Measurements from ENCODE around the gene SPINT2.
"Not testable (repeated sequence)": the region's sequence is repeated elsewhere in the genome, so short reads cannot be mapped to it uniquely, and the experiment has no call there.

SPINT2 gene, protein sequence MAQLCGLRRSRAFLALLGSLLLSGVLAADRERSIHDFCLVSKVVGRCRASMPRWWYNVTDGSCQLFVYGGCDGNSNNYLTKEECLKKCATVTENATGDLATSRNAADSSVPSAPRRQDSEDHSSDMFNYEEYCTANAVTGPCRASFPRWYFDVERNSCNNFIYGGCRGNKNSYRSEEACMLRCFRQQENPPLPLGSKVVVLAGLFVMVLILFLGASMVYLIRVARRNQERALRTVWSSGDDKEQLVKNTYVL
- total RNA-seq, result 9.2 to 52.7 (median 24.3) reads per million in 18 experiments

DNA sequence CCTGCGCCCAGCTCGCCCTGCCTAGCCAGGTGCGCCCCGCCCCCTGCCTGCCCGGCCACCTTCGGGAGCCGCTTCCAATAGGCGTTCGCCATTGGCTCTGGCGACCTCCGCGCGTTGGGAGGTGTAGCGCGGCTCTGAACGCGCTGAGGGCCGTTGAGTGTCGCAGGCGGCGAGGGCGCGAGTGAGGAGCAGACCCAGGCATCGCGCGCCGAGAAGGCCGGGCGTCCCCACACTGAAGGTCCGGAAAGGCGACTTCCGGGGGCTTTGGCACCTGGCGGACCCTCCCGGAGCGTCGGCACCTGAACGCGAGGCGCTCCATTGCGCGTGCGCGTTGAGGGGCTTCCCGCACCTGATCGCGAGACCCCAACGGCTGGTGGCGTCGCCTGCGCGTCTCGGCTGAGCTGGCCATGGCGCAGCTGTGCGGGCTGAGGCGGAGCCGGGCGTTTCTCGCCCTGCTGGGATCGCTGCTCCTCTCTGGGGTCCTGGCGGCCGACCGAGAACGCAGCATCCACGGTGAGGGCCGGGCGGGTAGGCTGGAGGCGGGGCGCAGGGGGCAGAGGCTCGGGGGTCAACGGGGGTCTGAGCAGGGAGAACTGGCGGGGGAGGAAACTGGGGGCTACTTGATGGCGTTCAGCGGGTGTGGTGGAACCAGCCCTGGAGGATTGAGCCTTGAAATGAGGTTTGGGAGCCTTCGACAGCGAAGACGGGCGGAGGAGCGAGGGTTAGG is at the start of gene SPINT2:
SPINT2 (plus strand) TSS at position 88 of the 727 bp plus-strand sequence; CDS start at position 408, 320 bp downstream.
- DNase-seq, result peak in 1 of 2 donors; percentile 19

DNA sequence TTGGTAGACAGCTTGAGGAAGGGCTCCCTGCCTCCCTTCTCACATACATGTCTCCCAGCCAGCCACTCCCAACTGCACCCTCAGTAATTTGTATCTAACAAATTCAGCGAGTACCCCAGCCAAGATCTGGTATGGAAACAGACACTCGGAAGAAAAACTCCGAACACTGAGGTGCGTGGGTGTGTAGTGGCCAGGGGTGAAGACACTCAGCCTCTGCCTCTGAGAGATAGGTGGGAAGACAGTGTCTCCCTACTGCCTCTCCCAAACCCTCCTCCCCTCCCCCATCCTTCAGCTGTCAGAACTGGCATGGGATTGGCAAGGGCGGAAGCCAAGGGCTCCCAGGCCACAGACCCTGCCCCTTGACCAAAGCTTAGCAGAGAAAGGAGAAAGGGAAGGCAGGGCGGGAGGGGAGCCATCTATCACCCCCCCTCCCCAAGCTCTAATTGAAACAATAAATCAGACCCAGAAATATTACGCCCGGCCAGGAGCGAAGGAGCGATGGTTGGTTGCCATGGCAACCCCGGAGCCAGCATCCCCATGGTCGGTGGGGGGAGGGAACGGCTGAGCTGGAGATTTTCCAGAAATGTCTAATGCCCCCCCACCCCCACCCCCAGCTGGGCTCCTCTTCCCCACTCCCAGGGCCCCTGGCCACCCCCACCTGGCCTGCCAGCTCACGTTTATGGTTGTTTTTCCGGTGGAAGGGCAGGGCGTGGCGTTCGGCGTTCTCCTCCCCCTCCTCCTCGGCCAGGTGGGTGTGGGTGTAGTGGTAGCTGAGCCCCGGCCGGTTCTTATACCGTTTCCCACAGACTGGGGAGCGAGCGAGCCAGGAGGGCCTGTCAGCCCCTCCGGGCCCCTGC is 47.4 kb upstream of the SPINT2 start:
- DNase-seq, result no peak

DNA sequence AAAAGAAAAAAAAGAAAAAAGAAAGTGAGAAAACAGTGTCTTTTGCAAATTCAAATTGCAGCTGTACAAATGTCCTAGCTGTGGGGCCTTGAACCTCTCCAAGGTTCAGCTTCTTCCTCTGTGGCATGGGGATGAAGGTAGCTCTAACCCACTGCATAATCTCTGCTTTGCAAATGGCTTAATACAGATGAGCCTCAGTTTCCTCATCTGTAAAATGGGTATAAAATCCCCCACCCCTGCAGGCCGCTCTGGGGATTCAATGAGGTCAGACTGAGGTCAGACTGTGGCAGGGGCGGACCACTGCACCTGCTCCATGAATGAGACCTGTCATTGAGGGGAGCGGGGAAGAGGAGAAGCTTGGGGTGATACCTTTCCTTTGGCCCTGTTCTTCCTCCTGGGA is 46.2 kb upstream of the SPINT2 start:
- DNase-seq, result no peak

DNA sequence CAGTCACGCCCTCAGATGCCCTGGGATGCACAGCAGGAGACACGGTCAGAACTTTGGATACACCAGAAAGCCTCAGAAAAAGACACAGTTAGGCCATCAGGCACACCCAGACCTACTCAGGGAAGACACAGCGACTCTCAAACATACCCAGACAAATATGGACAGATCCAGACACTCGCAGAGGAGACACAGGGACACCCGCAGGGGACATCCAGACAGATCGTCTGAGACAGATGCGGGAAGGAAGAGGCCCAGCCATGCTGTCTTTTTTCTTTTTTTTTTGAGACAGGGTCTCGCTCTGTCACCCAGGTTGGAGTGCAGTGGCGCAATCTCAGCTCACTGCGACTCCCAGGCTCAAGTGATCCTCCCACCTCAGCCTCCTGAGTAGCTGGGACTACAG is 45.2 kb upstream of the SPINT2 start:
- no peak for DNase-seq

DNA sequence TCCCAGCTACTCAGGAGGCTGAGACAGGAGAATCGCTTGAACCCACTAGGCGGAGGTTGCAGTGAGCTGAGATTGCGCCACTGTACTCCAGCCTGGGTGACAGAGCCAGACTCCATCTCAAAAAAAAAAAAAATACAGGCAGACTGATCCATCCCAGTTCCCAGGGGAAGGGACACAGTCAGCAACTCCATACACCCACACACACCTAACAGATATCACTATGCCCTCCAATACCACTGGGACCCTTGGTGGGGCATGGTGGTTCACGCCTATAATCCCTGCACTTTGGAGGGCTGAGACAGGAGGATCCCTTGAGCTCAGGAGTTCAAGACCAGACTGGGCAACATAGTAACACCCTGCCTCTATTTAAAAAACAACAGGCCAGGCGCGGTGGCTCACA is 43.0 kb upstream of the SPINT2 start:
- no peak for DNase-seq

DNA sequence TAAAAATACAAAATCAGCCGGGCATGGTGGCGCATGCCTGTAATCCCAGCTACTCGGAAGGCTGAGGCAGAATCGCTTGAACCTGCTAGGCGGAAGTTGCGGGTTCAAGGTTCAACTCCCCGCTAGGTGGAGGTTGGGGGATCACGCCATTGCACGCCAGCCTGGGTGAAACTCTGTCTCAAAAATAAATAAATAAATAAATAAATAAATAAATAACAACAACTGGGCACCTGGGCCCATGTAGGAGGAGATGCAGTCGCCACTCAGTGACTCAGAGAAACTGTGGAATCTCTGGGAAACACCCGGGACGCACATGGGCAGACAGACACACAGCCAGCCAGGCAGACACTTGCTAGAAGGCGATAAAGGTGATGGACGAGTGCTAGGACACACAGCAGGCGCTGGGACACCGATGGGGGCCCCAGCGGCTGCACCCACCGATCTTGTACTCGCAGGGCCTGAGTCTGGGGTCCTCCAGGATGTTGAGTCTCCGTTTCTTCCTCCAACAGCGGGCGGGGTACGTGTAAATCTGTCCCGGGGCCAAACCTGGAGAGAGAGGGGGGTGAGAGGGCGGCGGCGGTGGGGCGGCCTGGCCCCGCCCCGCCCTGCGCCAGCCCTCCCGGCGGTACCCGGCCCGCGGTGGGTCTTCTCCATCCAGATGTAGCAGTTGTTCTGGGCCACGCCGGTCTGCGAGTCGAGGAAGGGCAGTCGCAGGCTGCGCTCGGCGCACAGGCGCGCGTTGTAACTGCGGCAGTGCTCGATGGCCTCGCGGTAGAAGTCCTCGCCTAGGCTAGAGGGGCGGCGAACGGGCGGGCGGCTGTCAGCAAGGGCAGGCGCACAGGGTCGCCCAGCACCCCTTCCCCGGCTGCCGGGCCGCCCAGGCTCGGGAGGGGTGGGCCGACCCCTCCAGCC is 42.2 kb upstream of the SPINT2 start:
- DNase-seq, result no peak

DNA sequence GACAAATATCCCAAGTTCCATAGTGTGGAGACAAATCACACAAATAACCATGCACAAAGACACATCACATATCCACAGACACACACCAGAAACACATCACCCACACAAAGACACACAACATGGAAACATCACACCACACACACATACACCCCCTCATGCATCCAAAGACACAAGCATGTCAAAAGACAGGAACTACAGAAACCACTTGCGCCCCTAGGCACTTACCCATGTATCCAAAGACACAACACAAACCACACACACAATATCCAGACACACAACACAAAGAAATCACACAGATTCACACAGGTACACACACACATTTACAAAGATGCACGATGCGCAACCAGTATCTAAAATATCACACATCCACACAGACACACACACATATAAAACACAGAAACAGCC is 41.3 kb upstream of the SPINT2 start:
- no peak for DNase-seq

DNA sequence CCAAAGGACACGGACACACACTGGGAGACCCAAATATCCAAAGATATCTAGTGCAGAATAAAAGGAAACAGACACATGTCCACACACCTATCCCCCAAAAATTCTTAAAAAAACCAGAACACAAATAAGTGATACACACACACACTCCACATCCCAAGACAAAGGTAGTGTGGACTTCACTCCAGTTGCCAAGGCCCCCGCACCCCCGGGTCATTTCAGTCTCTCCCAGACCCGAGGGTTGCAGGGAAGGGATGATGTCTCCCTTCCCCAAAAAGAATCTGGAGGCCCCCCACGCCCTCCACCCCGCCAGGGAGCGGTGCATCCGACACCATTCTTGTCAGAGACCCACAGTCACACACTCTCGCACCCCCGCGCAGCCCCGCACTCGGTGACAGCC is 40.8 kb upstream of the SPINT2 start:
- DNase-seq, result no peak

DNA sequence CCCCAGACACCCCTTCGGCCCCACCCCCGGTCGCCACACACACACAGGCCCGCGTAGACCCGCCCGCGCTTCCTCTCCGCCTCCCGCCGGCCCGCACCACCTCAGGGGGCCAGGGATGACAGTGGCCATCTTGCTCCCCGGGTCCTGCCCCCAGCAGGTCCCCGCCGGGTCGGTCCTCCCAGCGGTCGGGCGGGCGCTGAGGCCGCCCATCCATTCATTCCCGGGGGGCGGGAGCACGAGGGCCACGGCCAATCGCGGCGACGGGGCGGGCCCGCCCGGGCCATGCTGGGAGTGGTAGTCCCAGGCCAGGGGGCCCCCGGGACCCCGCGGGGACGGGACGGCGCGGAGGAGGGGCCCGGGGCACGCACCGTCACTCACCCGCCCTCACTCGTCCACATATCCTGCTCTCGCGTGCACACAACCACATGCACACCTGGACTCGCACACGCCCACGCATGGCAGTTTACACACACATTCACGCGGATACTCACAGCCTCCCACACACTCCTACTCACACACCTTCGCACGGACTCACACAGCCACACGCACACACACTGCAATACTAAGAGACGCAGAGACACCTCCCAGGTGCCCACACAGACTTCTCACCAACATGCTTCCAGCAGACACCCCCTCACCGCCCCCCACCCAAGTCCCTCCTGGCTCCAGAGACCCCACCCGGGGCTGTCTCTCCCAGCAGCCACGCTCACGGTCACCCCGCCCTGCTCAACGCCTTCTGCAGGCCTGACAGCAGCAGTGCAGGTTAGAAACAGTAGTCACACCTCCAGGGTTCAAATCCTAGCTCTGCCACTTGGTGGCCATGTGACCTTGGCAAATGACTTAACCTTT is 40.1 kb upstream of the SPINT2 start, which contains the start of gene DPF1:
DPF1 (minus strand) TSS at position 209 of the 849 bp plus-strand sequence; CDS start at position 129, 80 bp downstream.
- DNase-seq, result peak; percentile 14 to 24

DNA sequence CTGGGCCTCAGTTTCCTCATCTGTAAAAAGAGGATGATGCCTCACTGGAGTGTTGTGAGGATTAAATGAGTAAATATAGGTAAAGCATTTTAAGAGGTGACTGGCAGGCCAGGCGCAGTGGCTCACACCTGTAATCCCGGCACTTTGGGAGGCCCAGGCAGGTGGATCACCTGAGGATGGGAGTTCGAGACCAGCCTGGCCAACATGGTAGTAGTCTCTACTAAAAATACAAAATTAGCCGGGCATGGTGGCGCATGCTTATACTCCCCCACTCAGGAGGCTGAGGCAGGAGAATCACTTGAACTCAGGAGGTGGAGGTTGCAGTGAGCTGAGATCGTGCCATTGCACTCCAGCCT is 39.5 kb upstream of the SPINT2 start:
- DNase-seq, result not testable (repeated sequence)

DNA sequence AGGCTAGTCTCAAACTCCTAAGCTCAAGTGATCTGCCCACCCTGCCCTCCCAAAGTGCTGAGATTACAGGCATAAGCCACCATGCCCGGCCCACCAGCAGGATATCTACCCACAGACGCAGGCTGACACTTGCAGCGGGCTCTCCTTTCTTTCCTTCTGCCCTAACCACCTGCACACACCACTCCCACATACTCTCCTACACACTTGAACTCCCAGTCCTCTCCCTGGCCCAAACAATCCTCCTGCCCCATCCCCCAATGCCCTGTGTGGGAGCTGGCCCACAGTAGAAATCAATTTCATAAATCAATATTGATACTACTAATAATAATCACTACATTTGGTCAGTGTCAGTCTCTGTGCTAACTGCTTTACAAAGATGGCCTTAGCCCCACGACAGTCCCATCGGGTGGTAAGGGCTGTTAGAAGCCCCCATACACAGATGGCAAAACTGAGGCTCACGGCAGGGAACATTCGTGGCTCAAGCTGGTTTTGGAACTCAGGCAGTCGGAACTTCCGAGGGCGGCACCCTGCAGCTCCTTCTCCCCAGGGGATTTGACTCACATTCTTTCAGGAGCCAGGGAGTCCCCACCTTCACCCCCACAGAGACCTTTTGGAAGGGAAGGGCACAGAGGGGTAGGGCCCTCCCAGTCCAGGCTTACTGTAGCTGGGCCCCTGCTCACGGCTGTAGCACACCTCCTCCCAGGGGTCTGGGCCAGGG is 36.9 kb upstream of the SPINT2 start:
- no peak for DNase-seq

DNA sequence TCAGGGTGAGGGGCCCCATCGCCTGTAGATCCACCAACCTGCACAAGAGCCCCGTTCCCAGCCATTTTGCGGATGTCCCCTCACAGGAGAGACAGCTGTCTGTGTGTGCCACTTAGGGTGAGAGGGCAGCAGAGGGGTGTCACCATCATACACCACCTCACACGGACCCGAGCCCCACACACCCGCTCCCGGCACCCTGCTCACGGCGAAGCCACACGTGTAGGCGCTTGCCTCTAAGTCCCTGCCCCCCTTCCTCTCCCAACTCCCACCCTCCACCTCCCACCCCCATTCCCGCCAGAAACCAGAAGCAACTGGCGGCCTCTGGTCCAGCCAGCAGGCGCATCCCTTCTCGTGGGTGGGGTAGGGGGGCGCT is 36.4 kb upstream of the SPINT2 start:
- no peak for DNase-seq

DNA sequence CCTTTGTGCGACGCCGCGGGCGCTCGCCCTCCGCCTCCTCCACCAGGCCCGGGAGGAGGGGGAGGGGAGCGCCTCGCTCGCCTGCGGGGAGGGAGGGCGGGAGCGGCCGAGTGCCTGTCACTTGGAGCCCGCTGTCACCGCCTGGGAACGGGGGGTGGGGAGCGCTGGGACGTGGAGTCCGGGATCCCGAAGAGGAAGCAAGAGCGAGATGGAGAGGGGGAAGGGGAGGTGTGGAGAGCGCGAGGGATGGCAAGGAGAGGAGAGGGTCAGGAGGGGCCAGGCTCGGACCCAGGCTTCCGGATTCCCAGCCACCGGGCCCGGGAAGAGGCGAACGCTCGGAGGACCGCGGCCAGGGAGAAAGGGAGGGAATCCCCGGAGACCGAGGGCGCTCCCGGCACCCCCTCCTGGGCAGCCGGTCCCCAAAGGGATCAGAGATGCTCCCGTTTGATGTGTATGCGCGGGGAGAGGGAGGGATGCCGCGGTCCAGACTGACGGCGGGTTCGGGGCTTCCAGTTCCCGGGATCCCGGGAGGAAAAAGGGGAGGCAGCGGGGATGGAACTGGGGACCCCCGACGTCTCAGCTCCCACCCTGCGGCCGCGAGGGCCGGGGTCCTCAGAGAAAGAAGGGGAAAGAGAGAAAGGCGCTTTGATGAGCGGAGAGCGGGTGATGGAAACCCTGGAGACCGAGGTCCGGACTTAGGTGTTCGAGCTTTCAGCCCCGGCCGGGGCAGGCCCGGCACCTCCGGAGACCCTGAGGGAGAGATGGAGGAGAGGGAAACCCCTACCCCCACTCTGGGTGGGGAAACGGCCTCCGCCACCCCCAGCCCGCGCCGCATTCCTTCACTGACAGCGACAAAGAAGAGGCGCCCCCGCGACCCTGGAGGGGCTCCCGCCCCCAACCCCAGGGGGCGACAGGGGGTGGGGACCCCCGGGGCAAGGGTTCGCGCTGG is 35.6 kb upstream of the SPINT2 start:
- DNase-seq, result no peak

DNA sequence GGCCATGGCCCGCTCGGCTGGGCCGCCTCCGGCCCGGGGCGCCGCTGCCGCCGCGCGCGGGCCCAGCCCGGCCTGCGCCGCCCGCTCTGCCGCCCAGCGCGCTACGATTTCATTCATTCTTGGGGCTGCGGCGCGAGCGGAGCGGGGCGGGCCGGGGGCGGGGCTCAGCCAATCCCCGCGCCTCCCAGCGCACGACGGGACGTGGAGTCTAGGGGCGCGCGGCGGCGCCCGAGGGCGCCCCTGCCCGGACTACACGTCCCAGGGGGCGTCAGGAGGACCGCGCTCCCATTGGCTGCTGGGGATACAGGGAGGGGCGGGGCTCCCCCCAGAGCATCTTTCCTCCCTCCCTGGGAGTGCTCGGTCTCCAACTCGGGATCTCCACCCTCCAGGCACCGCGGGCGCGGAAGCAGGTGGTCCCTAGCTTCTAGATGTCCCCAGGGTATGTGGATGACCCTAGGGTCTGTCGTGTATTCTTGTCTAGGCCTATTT is 34.7 kb upstream of the SPINT2 start:
- peak; percentile 15 to 40 for DNase-seq

DNA sequence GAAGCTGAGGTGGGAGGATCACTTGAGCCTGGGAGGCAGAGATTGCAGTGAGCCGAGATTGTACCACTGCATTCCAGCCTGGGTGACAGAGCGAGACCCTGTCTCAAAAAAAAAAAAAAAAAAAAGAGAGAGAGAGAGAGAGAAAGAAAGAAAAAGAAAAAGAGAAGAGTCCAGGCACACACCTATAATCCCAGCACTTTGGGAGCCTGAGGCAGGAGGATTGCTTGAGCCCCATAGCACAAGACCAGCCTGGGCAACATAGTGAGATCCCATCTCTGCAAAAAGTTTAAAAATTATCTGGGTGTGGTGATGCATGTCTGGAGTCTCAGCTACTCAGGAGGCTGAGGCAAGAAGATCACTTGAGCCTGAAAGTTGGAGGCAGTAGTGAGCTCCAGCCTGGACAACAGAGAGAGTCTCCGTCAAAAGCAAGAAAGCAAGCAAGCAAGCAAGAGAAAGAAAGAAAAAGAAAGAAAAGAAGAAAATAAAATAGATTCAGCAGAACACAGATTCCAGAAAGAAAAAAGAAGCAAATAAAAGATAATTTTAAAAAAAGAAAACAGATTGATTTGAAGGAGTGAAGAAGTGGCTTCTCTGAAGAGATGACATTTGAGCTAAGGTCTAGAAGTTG is 33.8 kb upstream of the SPINT2 start:
- not testable (repeated sequence) for DNase-seq

DNA sequence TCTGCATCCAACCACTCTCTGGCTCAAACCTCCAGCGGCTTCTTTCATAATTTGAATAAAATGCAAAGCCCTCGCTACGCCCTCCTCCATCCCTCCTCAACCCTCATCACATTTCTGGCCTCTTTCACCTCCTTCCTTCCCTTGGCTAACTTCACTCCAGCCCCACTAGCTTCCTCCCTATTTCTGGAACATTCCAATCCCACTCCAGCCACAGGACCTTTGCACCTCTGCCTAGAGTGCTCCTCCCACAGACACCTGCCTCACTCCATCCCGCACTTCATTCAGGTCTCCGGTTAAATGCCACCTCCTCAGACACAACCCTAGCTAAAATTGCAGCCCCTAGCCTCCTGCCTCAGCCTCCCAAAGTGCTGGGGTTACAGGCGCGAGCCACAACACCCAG is 32.5 kb upstream of the SPINT2 start:
- no peak for DNase-seq

DNA sequence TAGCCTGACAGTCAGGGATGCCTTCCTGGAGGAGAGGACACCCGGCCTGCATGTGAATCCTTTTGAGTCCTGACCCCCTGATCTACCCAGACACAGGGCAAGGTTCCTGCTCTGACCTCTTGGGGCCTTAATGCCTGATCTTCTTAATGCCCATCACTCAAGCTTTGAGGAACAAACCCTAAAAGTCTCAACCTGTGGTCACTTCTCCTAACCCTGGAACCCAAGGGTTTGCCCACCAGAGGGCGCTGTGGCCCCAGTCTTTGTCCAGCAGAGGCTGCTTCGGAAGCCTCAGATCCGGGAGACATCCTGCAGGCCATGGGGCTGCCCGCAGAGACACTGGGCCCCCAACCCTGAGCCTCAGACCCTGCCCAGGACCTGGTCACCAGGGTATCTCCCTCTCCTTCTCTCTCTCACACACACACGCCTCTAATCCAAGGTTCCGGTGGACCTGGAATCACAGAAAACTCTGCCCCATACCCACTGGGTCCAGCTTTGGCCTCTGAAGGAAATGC is 30.6 kb upstream of the SPINT2 start:
- DNase-seq, result peak; percentile 88 to 89

DNA sequence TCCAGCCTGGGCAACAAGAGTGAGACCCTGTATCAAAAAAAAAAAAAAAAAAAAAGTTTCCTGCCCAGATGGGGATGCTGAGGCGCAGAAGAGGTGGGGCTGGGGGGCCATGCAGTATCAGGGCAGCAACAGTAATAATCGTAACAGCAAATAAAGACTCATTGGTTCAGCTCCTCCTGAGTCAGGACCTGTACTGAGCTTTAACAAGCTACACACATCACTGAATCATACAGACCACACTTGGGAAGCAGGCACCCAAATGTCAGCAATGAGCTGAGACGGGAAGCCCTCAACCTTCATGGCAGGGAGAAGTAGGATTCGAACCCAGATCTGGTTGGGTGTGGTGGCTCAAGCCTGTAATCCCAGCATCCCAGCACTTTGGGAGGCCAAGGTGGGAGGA is 29.8 kb upstream of the SPINT2 start:
- no peak for DNase-seq

All from inflammatory macrophage (primary cell).